ENCODE measurements around the gene PDK4. TPM values are rescaled to one million over a fixed set of nuclear protein-coding genes. Genes with fewer than 3 reads are reported as not detected.
A peak's percentile ranks its signal among the peaks of the same experiment; 100 is the strongest.

The PDK4 gene
- total RNA-seq (2021) (not detected in 2 replicates), Bru-seq, nascent RNA (percentile 11 among the genes with signal in this experiment), BruChase-seq, experiment 1, labeled RNA remaining after a 2-hour chase (percentile 15 among the genes with signal in this experiment), BruChase-seq, experiment 2, labeled RNA remaining after a 6-hour chase (not detected)
- long read RNA-seq, result 0 reads

- H3K27ac ChIP-seq (ENCODE audit: low read depth, low read length, poor library complexity, severe bottlenecking), result no peak within 1 kb of the TSS
- BruUV-seq (replicated peaks), result no TSS peak
- peaks cover 33% of the 10 kb centered on the region for H3K27me3 ChIP-seq (replicated peaks; ENCODE audit: insufficient read depth, low read depth, low read length, poor library complexity)
Observed at GRCh38 chr7:95596198-95597063, at the start of gene PDK4. PDK4 (minus strand) TSS chr7:95596516; CDS start chr7:95596293, 223 bp downstream.

DNA sequence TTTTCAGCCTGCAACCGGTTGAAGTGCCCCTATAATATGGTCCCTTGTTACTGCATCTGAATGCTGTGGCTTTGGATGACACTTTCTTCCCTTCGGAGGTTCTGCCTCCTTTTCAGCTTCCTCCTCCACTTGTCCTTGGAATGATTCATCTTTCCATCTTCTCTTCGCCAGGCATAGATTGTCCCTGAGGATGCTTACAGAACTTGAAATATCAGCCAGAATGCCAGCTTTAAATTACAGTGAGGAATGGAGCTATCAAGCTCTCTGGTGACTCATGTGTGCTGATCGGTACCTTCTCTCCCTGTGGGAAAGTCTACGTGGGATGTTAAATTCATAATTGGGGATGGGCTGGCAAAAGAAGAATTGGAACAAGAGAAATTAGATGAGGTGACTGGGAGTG, 45.9 kb upstream of the PDK4 start:
- ChIA-PET POLR2A (ENCODE audit: low non-redundant PET) (no interaction called here), CTCF (no interaction called here)
- TF ChIP-seq CTCF (conservative IDR thresholded peaks at IDR 0.05; ENCODE audit: low read depth, low read length) (no peak), EZH2 (IDR thresholded peaks at IDR 0.05; ENCODE audit: borderline replicate concordance, low read depth, low read length, poor library complexity, severe bottlenecking) (no peak)
- H3K9me3 ChIP-seq (ENCODE audit: low read depth, low read length, poor library complexity, severe bottlenecking), result no peaks in the 10 kb centered on the region
- H3K4me3 ChIP-seq (ENCODE audit: low read depth, low read length, poor library complexity, severe bottlenecking), result no peak overlapping the region
- no peak for DNase-seq (ENCODE audit: low spot score)
- peaks cover 49% of the 10 kb centered on the region for H3K27me3 ChIP-seq (replicated peaks; ENCODE audit: insufficient read depth, low read depth, low read length, poor library complexity)
- intact Hi-C loops (cut with micrococcal nuclease; ENCODE audit: unreplicated experiment), result no loop called here
- BruUV-seq (replicated peaks), result no TSS peak
- no peaks in the 10 kb centered on the region for H3K4me1 ChIP-seq (ENCODE audit: insufficient read depth, low read length, poor library complexity, severe bottlenecking)
- H3K36me3 ChIP-seq (ENCODE audit: insufficient read depth, low read length, poor library complexity, severe bottlenecking), result no peaks in the 10 kb centered on the region
- H3K27ac ChIP-seq (ENCODE audit: low read depth, low read length, poor library complexity, severe bottlenecking), result no peak overlapping the region

More at GRCh38 chr7:95596198-95597063, at the start of gene PDK4:
- intact Hi-C loops (cut with micrococcal nuclease; ENCODE audit: unreplicated experiment), result no loop called here
- TF ChIP-seq CTCF (conservative IDR thresholded peaks at IDR 0.05; ENCODE audit: low read depth, low read length), result no peak
- no peak for TF ChIP-seq EZH2 (IDR thresholded peaks at IDR 0.05; ENCODE audit: borderline replicate concordance, low read depth, low read length, poor library complexity, severe bottlenecking)
- peak within 1 kb of the TSS; percentile 46 for H3K4me3 ChIP-seq (ENCODE audit: low read depth, low read length, poor library complexity, severe bottlenecking)
- H3K36me3 ChIP-seq (ENCODE audit: insufficient read depth, low read length, poor library complexity, severe bottlenecking), result no peaks in the 10 kb centered on the region
- peaks cover 5% of the 10 kb centered on the region for H3K4me1 ChIP-seq (ENCODE audit: insufficient read depth, low read length, poor library complexity, severe bottlenecking)
- H3K9me3 ChIP-seq (ENCODE audit: low read depth, low read length, poor library complexity, severe bottlenecking), result no peaks in the 10 kb centered on the region
- CTCF ChIA-PET, result no interaction called here
- POLR2A ChIA-PET (ENCODE audit: low non-redundant PET), result no interaction called here
- peak; percentile 9 for DNase-seq (ENCODE audit: low spot score)

DNA sequence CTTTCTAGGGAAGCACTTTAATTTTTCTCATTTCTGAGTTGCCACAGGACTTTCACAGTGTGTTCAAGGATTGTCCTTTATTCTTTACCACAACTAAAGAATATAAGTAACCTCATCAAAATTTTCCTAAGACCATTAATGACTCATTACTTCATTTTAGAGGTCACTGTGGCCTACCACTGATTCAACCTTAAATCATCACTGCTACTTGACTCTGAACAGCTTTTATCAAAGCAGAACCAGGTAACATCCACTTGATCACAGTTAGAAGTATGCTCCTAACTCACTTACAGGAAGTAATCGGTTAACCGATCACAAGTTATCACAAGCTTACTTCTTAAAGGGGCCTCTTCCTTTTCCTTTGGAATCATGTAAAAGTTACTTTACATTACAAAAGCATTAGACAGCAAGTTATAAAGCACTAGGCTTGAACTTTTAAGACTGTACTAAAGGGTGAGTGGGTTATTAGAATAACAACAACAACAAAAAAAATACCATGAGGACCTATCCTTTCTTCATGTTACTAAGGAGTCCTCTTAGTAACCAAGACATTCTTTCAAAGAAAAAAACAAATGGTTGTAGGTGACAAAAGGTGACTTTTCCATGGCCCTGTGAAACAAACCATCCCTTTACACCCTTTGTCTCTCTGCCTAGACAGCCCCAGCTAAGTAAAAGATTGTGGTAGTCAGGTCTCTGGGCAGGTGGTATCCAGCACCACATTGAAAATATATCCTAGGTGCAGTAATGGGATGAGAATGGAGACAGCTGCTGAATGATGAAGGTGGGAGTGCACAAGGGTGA, 40.0 kb upstream of the PDK4 start:
- no peak overlapping the region for H3K4me3 ChIP-seq (ENCODE audit: low read depth, low read length, poor library complexity, severe bottlenecking)
- H3K4me1 ChIP-seq (ENCODE audit: insufficient read depth, low read length, poor library complexity, severe bottlenecking), result no peaks in the 10 kb centered on the region
- no peaks in the 10 kb centered on the region for H3K36me3 ChIP-seq (ENCODE audit: insufficient read depth, low read length, poor library complexity, severe bottlenecking)
- CTCF ChIA-PET, result no interaction called here
- no peak for DNase-seq (ENCODE audit: low spot score)
- peaks cover 15% of the 10 kb centered on the region for H3K27me3 ChIP-seq (replicated peaks; ENCODE audit: insufficient read depth, low read depth, low read length, poor library complexity)
- no peak for TF ChIP-seq EZH2 (IDR thresholded peaks at IDR 0.05; ENCODE audit: borderline replicate concordance, low read depth, low read length, poor library complexity, severe bottlenecking)
- POLR2A ChIA-PET (ENCODE audit: low non-redundant PET), result interaction anchor here (0.7 kb wide), 1 partner anchor 10 kb away, joined by 3 read pairs; no protein-coding TSS in a partner anchor
- BruUV-seq (replicated peaks), result no TSS peak
- H3K9me3 ChIP-seq (ENCODE audit: low read depth, low read length, poor library complexity, severe bottlenecking), result no peaks in the 10 kb centered on the region
- intact Hi-C loops (cut with micrococcal nuclease; ENCODE audit: unreplicated experiment), result no loop called here
- H3K27ac ChIP-seq (ENCODE audit: low read depth, low read length, poor library complexity, severe bottlenecking), result no peak overlapping the region

All from A673 (cell line).